Measurements from ENCODE around the gene ZMIZ1. TPM values are rescaled to one million over a fixed set of nuclear protein-coding genes. Genes with fewer than 3 reads are reported as not detected.
"Not testable (repeated sequence)": the region's sequence is repeated elsewhere in the genome, so short reads cannot be mapped to it uniquely, and the experiment has no call there.

ZMIZ1 gene
- total RNA-seq, 2 donors from 2014 or later: 27.2 to 42.2 TPM

DNA sequence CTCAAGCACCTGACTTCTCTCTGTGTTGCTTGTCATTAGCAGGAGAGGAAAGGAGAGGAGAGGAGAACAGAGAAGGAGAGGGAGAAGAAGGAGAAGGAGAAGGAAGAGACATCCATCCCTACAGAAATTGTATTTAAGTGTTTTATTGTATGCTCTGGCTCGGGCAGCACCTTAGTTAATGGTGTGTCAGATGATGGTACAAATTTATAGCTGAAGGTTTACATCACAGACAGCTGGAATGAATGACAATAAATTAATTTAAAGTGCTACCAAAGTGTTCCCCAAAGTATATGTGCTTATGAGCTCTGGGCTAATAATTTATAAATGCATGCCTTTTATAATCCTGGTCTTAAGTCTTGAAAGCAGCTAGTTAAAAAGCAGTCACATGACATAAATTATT is 38.1 kb upstream of the ZMIZ1 start:
- Histone ChIP-seq H3K27ac (no peak overlapping the region), H3K4me1 (peaks cover 9% of the 10 kb centered on the region), H3K27me3 (no peaks in the 10 kb centered on the region), H3K36me3 (replicated peaks in 1 of 2; ENCODE audit: insufficient read depth in 1 of 2, low read depth in 2 of 2) (no peaks in the 10 kb centered on the region), H3K4me3 (no peak overlapping the region), H3K9me3 (no peaks in the 10 kb centered on the region)
- ATAC-seq: no peak
- intact Hi-C loops (cut with DNase I): no loop called here
- no peak for DNase-seq
- no peak for TF ChIP-seq POLR2A (IDR thresholded peaks at IDR 0.05)
- TF ChIP-seq, protein P1, sequence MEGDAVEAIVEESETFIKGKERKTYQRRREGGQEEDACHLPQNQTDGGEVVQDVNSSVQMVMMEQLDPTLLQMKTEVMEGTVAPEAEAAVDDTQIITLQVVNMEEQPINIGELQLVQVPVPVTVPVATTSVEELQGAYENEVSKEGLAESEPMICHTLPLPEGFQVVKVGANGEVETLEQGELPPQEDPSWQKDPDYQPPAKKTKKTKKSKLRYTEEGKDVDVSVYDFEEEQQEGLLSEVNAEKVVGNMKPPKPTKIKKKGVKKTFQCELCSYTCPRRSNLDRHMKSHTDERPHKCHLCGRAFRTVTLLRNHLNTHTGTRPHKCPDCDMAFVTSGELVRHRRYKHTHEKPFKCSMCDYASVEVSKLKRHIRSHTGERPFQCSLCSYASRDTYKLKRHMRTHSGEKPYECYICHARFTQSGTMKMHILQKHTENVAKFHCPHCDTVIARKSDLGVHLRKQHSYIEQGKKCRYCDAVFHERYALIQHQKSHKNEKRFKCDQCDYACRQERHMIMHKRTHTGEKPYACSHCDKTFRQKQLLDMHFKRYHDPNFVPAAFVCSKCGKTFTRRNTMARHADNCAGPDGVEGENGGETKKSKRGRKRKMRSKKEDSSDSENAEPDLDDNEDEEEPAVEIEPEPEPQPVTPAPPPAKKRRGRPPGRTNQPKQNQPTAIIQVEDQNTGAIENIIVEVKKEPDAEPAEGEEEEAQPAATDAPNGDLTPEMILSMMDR (IDR thresholded peaks at IDR 0.05): no peak
- 78 to 90% methylated on average over 1 of the region's 1 CpG for WGBS, 2 donors

DNA sequence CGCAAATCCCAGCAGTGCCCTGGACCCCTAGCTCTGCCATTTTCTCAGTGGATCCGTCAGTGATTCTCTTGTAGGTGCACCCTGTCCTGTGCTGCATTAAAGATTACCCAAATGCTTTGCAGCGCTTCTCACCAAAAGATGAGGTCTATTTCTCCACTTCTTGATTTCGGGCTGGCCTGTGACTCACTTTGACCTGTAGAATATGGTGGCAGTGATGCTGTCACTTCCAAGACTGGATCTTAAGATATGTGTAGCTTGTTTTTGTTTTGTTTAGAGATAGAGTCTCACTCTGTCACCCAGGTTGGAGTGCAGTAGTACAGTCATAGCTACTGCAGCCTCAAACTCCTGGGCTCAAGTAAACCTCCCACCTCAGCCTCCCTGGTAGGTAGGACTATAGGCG is 37.0 kb upstream of the ZMIZ1 start:
- DNase-seq (no peak), ATAC-seq (no peak)

DNA sequence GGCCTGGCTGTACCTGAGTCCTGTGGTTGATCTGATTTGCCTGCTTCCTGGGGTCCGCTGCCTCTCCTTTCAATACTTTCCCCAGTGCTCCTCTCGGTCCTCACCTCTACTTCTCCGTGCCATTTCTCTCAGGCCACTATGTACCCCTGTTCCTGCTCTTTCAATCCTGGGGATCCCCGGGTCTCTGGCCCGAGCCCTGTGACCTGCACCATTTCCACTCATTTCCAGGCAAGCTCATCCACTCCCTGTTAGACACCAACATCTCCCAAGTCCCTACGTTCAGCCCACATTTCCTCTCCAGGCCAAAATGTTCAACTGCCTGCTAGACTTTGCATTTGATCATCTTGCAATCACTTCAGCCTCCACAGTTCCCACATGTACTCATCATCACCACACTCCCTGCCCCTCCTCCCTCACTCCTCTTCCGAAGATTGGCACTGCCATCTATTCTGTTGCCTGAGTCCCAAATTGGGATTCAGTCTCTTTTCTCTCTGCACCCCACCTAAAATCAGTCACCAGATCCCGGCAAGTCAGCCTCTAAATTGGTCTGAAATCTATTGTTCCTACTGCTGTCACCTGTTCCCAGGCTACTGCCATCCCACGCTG is 34.4 kb upstream of the ZMIZ1 start:
- 92 to 93% methylated on average over 9 of the region's 9 CpGs for WGBS, 2 donors
- H3K4me3 ChIP-seq: no peak overlapping the region
- H3K27ac ChIP-seq: no peak overlapping the region
- intact Hi-C loops (cut with DNase I): no loop called here
- ATAC-seq: no peak
- TF ChIP-seq, protein P1 (IDR thresholded peaks at IDR 0.05): no peak
- no peak for TF ChIP-seq POLR2A (IDR thresholded peaks at IDR 0.05)
- H3K4me1 ChIP-seq: no peaks in the 10 kb centered on the region
- no peaks in the 10 kb centered on the region for H3K36me3 ChIP-seq (replicated peaks in 1 of 2; ENCODE audit: insufficient read depth in 1 of 2, low read depth in 2 of 2)
- H3K27me3 ChIP-seq: no peaks in the 10 kb centered on the region
- no peaks in the 10 kb centered on the region for H3K9me3 ChIP-seq
- no peak for DNase-seq

More for the DNA sequence above, 37.0 kb upstream of the ZMIZ1 start:
- H3K27ac ChIP-seq: no peak overlapping the region
- H3K4me3 ChIP-seq: no peak overlapping the region
- no peaks in the 10 kb centered on the region for H3K36me3 ChIP-seq (replicated peaks in 1 of 2; ENCODE audit: insufficient read depth in 1 of 2, low read depth in 2 of 2)
- intact Hi-C loops (cut with DNase I): no loop called here
- no peaks in the 10 kb centered on the region for H3K9me3 ChIP-seq
- H3K4me1 ChIP-seq: peaks cover 8% of the 10 kb centered on the region
- WGBS, 2 donors: 91 to 96% methylated on average over 5 of the region's 5 CpGs
- H3K27me3 ChIP-seq: no peaks in the 10 kb centered on the region
- TF ChIP-seq POLR2A (IDR thresholded peaks at IDR 0.05): no peak
- TF ChIP-seq, protein P1 (IDR thresholded peaks at IDR 0.05): no peak

DNA sequence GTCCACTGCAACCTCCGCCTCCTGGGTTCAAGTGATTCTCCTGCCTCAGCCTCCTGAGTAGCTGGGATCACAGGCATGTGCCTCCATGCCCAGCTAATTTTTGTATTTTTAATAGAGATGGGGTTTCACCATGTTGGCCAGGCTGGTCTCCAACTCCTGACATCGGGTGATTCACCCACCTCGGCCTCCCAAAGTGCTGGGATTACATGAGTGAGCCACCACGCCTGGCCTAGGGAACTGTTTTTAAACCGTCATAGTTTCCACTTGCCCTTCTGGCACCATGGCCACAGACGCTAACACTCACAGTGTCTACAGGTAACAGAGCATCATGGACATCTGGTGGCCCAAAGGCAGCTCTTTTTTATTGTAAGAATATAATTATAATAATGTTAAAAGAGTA is 32.4 kb upstream of the ZMIZ1 start:
- H3K4me3 ChIP-seq; H3K27ac ChIP-seq; H3K27me3 ChIP-seq; ATAC-seq; H3K4me1 ChIP-seq; H3K36me3 ChIP-seq (replicated peaks in 1 of 2; ENCODE audit: insufficient read depth in 1 of 2, low read depth in 2 of 2); H3K9me3 ChIP-seq; intact Hi-C loops (cut with DNase I): not testable (repeated sequence)
- 84 to 89% methylated on average over 6 of the region's 6 CpGs for WGBS, 2 donors
- peak in 1 of 4 donors; percentile 2 for DNase-seq

DNA sequence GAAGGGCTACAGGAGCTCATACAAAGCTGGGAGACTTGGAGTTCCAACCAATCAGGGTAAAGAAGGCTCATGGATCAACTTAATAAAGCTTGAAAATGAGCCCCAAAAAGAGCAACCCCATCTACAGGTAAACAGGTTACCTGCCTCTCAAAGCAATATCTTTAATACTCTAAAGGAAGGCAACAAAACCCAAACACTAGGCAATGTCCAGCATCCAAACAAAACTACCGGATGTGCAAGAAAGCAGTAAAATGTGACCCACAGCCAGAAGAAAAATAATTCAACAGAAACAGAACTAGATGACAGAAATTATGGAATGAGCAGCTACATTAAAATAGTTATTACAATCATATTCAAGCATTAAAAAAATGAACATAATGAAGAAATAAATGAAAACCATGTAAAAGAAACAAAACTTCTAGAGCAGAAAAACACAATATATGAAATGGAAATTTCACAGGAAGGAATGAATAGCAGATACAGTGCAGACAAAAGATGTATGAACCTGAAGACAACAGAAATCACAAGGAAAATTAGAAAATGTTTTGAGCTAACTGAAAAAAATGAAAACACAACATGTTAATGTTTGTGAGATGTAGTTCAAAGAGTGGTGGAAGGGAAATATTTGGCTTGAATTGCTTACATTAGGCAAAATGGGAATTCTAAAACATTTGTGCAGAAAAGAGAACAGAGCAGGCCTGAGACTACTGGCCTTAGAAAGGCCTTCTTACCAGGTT is 30.5 kb upstream of the ZMIZ1 start:
- TF ChIP-seq, protein P1 (IDR thresholded peaks at IDR 0.05): no peak
- TF ChIP-seq POLR2A (IDR thresholded peaks at IDR 0.05): no peak
- no peak for DNase-seq
- Histone ChIP-seq H3K27ac (no peak overlapping the region), H3K4me3 (no peak overlapping the region), H3K27me3 (no peaks in the 10 kb centered on the region), H3K36me3 (replicated peaks in 1 of 2; ENCODE audit: insufficient read depth in 1 of 2, low read depth in 2 of 2) (no peaks in the 10 kb centered on the region), H3K9me3 (no peaks in the 10 kb centered on the region), H3K4me1 (no peaks in the 10 kb centered on the region)
- intact Hi-C loops (cut with DNase I): no loop called here
- WGBS, 2 donors: 91 to 96% methylated on average over 1 of the region's 1 CpG
- ATAC-seq: no peak

All from body of pancreas (tissue), 4 donors.